Inflammatory macrophage treated with lipopolysaccharide for 4 hours (primary cell): ENCODE results near the gene FBXO10.
"Not testable (repeated sequence)": the region's sequence is repeated elsewhere in the genome, so short reads cannot be mapped to it uniquely, and the experiment has no call there.

Source experiments
- DNase-seq: peaks from one replicate; pipeline ENCODE4 v3.0.0-alpha.2; 2020

Gene FBXO10

GRCh38 chr9:37575921-37576721 is at the start of gene FBXO10:
FBXO10 (minus strand) TSS chr9:37576380; CDS start chr9:37541768, 34,612 bp downstream.
- DNase-seq: peak; percentile 63

GRCh38 chr9:37625758-37626147 is 49.6 kb upstream of the FBXO10 start:
- no peak for DNase-seq

GRCh38 chr9:37625036-37625757 is 49.0 kb upstream of the FBXO10 start:
- DNase-seq: no peak

- no peak for DNase-seq
Observed at GRCh38 chr9:37624073-37624472, 47.9 kb upstream of the FBXO10 start.

- DNase-seq: no peak
Observed at GRCh38 chr9:37623267-37623666, 47.1 kb upstream of the FBXO10 start.

GRCh38 chr9:37622462-37622861 is 46.3 kb upstream of the FBXO10 start:
- no peak for DNase-seq

- DNase-seq: no peak
Observed at GRCh38 chr9:37621273-37622121, 45.3 kb upstream of the FBXO10 start.

GRCh38 chr9:37620396-37620795 is 44.2 kb upstream of the FBXO10 start:
- DNase-seq: no peak

- DNase-seq: no peak
Observed at GRCh38 chr9:37619806-37620205, 43.6 kb upstream of the FBXO10 start.

GRCh38 chr9:37618817-37619216 is 42.6 kb upstream of the FBXO10 start:
- no peak for DNase-seq

GRCh38 chr9:37617832-37618231 is 41.7 kb upstream of the FBXO10 start:
- DNase-seq: no peak

- no peak for DNase-seq
Observed at GRCh38 chr9:37617161-37617560, 41.0 kb upstream of the FBXO10 start.

- DNase-seq: no peak
Observed at GRCh38 chr9:37611961-37612360, 35.8 kb upstream of the FBXO10 start.

- DNase-seq: no peak
Observed at GRCh38 chr9:37611014-37611413, 34.8 kb upstream of the FBXO10 start.

GRCh38 chr9:37609735-37610397 is 33.7 kb upstream of the FBXO10 start:
- DNase-seq: no peak

GRCh38 chr9:37608250-37608649 is 32.1 kb upstream of the FBXO10 start:
- no peak for DNase-seq

GRCh38 chr9:37604296-37604695 is 28.1 kb upstream of the FBXO10 start:
- DNase-seq: no peak

GRCh38 chr9:37602817-37603216 is 26.6 kb upstream of the FBXO10 start:
- DNase-seq: no peak

GRCh38 chr9:37602061-37602460 is 25.9 kb upstream of the FBXO10 start:
- DNase-seq: not testable (repeated sequence)

- no peak for DNase-seq
Observed at GRCh38 chr9:37596504-37596903, 20.3 kb upstream of the FBXO10 start.

GRCh38 chr9:37593883-37594448 is 17.8 kb upstream of the FBXO10 start:
- DNase-seq: no peak
